ENCODE data around the gene OLFM2.

GRCh38 chr19:9931629-9932028 is 4.7 kb downstream of the OLFM2 start:
- TF ChIP-seq, protein P1, sequence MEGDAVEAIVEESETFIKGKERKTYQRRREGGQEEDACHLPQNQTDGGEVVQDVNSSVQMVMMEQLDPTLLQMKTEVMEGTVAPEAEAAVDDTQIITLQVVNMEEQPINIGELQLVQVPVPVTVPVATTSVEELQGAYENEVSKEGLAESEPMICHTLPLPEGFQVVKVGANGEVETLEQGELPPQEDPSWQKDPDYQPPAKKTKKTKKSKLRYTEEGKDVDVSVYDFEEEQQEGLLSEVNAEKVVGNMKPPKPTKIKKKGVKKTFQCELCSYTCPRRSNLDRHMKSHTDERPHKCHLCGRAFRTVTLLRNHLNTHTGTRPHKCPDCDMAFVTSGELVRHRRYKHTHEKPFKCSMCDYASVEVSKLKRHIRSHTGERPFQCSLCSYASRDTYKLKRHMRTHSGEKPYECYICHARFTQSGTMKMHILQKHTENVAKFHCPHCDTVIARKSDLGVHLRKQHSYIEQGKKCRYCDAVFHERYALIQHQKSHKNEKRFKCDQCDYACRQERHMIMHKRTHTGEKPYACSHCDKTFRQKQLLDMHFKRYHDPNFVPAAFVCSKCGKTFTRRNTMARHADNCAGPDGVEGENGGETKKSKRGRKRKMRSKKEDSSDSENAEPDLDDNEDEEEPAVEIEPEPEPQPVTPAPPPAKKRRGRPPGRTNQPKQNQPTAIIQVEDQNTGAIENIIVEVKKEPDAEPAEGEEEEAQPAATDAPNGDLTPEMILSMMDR (IDR thresholded peaks at IDR 0.05): no peak
- TF ChIP-seq SIN3A (IDR thresholded peaks at IDR 0.05; ENCODE audit: borderline replicate concordance, insufficient read depth, low read depth, low read length): no peak
